ENCODE data around the gene IDI1.

The IDI1 gene

DNA sequence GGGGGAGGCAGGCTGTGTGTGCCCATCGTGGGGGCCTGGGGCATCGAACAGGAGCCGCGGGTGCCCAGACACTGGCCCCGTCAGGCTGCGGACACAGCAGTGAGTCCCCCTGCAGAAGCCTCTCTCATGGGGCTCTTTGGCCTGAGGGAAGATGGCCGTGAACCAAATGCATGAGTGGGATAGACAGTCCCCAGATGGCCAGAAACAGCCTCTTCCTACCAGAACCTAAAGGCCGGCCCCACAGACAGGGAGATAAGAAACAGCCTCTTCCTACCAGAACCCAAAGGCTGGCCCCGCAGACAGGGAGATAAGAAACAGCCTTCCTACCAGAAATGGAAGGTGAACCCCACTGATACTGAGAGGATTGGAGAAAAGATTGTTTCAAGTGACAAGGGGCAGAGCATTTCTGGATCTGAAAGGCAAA lies 39.8 kb downstream of the IDI1 start:
- no peak for TF ChIP-seq CTCF (IDR thresholded peaks at IDR 0.05)

DNA sequence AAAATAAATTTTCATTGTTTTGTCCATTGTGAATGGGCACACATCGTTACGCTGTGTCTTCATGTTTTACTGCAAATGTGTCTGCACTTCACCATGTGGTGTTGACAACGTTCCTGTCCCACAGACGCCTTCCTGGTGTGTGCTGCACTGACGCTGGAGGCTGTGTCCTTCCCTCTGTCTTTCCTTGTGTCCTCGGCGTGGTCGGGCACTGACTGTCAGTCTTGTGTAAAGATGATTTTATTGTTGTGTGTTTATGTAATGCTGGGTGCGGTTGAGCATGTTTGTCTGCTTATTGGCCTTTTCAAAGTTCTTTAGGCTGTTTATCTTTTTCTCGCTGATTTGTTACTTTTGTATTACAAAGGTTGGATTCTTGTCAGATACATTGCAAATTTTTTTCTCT lies 41.3 kb downstream of the IDI1 start:
- no peak for TF ChIP-seq CTCF (IDR thresholded peaks at IDR 0.05)

DNA sequence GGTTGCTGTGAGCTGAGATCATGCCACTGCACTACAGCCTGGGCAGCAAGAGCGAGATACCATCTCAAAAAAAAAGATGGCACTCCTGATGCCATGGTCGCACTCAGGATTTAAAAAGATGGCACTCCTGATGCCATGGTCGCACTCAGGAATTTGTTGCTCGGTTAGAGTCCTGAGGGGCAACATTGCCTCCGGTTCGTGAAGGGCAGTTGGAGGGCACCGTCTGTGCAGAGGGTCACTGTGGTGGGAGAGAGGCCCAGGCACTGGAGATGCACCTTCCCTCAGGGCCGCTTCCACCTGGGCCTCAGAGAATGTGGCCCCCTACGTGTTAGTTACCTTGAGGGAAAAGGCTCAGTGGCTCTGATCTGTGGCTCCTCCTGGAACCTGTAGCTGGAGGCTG lies 42.3 kb downstream of the IDI1 start:
- no peak for TF ChIP-seq CTCF (IDR thresholded peaks at IDR 0.05)

DNA sequence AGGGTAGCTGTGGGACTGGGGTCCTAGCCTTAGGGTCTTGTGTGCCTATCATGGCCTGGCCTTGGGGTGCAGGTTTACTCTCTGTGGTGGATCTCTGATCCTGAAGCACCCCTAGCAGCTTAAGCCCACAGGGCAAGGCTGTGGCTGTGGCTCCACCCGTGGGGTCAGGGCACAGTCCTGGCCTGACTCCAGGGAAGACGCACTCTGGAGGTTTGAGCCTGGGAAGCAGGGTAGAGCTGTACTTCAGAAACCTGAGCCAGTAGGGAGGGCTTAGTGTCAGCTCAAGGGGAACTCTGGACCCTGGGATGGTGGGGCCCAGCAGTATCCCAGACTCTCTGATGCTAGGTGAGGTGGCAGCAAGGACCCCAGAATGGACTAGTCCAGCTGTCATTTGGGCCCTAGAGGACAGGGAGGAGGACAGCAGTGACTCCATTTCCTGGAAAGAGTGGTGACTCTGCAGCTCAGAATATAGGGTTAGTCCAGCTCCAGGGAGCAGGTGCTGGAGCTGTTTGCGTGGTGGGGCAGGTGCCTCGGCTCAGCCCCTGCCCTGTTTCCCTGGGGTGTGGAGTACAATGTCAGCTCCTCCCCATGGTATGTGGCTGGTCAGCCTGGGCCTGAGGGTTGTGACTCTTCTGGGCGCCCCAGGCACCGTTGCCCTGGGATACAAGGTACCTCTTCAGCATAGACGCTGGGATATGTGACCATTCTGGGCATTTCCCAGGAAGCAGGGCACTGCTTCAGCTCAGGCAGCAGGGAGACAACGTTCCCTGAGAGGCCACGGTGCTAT lies 44.8 kb downstream of the IDI1 start:
- TF ChIP-seq CTCF (IDR thresholded peaks at IDR 0.05) = no peak

DNA sequence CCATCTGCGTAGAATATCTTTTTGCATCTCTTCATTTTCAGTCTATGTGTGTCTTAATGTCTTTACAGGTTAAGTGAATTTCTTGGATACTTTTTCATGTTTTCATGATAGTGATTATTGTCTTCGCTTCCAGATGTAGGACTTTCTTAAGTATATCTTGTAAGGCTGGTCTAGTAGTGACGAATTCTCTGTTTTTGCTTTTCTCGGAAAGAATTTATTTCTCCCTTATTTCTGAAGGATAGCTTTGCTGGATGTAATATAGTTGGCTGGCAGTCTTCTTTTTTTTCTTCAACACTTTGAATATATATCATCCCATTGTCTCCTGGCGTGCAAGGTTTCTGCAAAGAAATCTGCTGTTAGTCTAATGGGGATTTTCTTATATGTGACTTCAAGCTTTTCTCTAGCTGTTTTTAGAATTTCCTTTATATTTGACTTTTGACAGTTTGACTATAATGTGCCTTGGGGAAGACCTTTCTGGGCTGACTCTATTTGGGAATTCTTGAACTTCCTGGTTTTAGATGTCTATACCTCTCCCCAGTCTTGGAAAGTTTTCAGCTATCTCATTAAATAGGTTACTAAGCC lies 46.4 kb downstream of the IDI1 start:
- no peak for TF ChIP-seq CTCF (IDR thresholded peaks at IDR 0.05)

- no peak for TF ChIP-seq CTCF (IDR thresholded peaks at IDR 0.05)
Measured at GRCh38 chr10:997266-998022, 51.5 kb downstream of the IDI1 start.

DNA sequence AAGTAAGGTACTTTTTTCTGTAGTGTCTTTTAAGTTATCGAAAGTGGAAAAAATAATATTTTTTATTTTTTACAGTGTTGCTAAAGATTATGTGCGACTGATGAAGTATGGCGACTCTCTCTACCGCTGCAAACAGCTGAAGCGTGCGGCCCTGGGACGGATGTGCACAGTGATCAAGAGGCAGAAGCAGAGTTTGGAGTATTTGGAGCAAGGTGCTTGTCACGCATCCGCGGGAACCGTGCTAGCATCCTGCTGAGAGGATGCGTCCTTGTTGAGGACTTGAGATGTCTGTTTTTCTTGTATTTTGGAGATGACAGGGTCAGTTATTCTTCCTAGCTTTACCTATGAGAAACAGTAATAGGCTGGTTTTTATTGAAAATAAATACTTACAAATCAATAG lies 52.9 kb downstream of the IDI1 start:
- no peak for TF ChIP-seq CTCF (IDR thresholded peaks at IDR 0.05)

Measured in LNCAP (cell line).